HG03139 (cell line): ENCODE data around the gene KIF2A.

ENCODE experiments used
- ATAC-seq: cut with Tn5 transposase; IDR thresholded peaks from one replicate; pipeline ENCODE4 v1.9.1; 2021; ENCODE audit not compliant: unreplicated experiment

KIF2A gene

GRCh38 chr5:62374090-62374489 is 68.1 kb downstream of the KIF2A start:
- ATAC-seq = no peak

- no peak for ATAC-seq
These were observed 69.6 kb downstream of the KIF2A start for GRCh38 chr5:62375627-62376026.

- no peak for ATAC-seq
These were observed 70.1 kb downstream of the KIF2A start for GRCh38 chr5:62376064-62376463.

GRCh38 chr5:62385131-62385530 is 79.1 kb downstream of the KIF2A start:
- ATAC-seq = no peak

GRCh38 chr5:62385816-62386400 is 79.9 kb downstream of the KIF2A start:
- no peak for ATAC-seq

GRCh38 chr5:62386824-62387223 is 80.8 kb downstream of the KIF2A start:
- no peak for ATAC-seq

GRCh38 chr5:62395210-62395950 is 89.4 kb downstream of the KIF2A start:
- no peak for ATAC-seq

- ATAC-seq = peak; percentile 96
These were observed 97.6 kb downstream of the KIF2A start, which contains the start of gene DIMT1 for GRCh38 chr5:62403411-62404250. Gene DIMT1, minus strand, starts transcription at chr5:62403905. Its CDS starts 133 bp downstream, at chr5:62403772.

GRCh38 chr5:62412549-62413329 is 106.7 kb downstream of the KIF2A start, which contains the start of gene IPO11:
Gene IPO11, plus strand, starts transcription at chr5:62412763. Its CDS starts 24,517 bp downstream, at chr5:62437280.
- ATAC-seq = peak; percentile 95

GRCh38 chr5:62413711-62414110 is 107.7 kb downstream of the KIF2A start:
- ATAC-seq = no peak

GRCh38 chr5:62418462-62419076 is 112.6 kb downstream of the KIF2A start:
- no peak for ATAC-seq

- no peak for ATAC-seq
These were observed 113.6 kb downstream of the KIF2A start for GRCh38 chr5:62419609-62420008.

GRCh38 chr5:62421414-62421813 is 115.4 kb downstream of the KIF2A start:
- ATAC-seq = no peak

GRCh38 chr5:62424763-62425162 is 118.8 kb downstream of the KIF2A start:
- ATAC-seq = no peak

GRCh38 chr5:62431735-62432620 is 126.0 kb downstream of the KIF2A start:
- ATAC-seq = no peak

GRCh38 chr5:62432621-62433064 is 126.6 kb downstream of the KIF2A start:
- no peak for ATAC-seq
